Measurements from ENCODE around the gene LDLRAD4.
"Not testable (repeated sequence)": the region's sequence is repeated elsewhere in the genome, so short reads cannot be mapped to it uniquely, and the experiment has no call there.

The LDLRAD4 gene

DNA sequence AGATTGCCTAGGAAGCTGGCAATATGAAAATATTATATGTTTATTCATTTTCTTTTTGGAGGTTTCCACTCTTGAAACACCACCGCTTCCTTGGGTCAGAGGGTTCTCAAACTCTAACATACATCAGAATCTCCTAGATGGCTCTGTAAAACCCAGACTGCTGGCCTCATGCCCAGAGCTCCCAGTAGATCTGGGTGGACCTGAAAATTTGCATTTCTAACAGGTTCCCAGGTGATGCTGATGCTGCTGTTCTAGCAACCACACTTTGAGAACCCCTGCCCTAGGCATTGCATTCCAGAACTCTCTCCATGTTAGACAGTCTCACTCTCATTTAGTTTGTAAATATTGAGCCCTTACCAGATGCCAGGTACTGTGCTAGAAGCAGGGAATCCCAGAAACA is 368.4 kb downstream of the LDLRAD4 start:
- no peak for DNase-seq (ENCODE audit: low read depth, low spot score)

DNA sequence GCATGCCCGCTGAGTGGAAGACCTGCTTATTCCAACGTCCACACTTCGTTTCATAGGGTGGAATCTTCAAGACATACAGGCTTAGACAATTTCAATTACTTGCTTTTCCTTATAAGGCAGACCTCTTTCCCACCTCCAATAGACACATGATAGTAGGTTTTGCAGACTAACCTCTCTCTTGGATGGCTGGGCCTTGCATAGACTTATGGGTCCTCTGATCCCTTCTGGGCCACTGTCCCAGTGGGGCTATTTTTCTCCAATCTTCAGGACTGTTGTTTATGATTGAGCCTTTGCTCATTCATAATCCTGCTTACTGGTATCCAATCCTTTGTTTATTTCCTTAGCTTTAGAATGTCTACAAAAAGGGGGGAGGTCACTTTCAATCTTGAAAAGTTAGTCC is 368.9 kb downstream of the LDLRAD4 start:
- no peak for DNase-seq (ENCODE audit: low read depth, low spot score)

DNA sequence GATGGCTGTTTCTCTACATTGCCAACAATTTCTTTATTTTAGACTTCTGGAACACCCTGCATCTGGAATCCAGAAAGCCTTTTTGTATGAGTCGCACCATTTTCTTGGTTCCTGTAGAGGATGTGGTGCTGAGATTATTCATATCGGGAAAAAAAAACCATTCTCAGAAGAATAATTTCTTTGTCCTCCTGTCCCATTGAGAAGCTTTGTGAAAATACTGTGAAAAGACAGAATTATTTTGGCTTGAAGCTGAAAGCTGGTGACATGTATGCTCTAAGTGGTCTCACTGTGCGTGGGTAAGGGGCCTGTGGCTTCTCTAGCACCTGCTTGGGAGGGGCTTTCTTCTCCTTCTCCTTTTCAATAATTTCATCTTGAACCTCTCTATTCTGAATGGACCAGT is 369.4 kb downstream of the LDLRAD4 start:
- DNase-seq (ENCODE audit: low read depth, low spot score), result no peak

DNA sequence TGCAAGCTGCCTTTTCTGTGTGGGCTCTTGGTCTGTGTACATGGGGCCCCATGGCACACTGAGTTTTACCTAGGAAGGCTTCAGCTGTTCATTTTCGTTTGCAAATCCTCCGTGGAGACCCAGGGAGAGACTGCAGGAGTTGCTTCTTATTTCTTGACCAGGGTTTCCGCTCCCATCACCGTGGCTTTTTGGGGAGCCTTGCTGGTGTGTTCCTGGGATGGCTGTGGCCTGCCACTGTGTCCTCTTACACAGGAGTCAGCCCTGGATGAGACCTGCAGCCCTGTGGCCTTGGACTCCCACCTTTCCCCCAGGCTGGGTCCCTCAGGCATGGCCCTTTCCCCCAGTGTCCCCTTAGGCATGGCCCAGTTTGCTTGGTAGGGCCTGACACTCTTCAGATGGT is 370.8 kb downstream of the LDLRAD4 start:
- no peak for DNase-seq (ENCODE audit: low read depth, low spot score)

DNA sequence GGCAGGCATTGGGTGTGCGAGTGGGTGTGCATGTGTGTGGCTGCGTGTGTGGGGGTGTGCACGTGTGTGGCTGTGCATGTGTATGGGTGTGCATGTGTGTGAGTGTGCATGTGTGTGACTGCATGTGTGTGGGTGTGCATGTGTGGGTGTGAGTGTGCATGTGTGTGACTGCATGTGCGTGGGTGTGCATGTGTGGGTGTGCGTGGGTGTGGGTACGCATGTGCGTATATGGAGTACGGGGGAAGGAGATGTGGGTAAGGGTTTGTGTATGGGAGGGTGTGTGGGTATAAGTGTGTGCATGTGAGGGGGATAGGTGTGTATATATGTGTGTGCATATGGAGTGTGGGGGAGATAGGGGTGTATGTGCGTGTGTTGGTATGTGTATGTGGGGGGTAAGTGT is 371.4 kb downstream of the LDLRAD4 start:
- DNase-seq (ENCODE audit: low read depth, low spot score), result no peak

DNA sequence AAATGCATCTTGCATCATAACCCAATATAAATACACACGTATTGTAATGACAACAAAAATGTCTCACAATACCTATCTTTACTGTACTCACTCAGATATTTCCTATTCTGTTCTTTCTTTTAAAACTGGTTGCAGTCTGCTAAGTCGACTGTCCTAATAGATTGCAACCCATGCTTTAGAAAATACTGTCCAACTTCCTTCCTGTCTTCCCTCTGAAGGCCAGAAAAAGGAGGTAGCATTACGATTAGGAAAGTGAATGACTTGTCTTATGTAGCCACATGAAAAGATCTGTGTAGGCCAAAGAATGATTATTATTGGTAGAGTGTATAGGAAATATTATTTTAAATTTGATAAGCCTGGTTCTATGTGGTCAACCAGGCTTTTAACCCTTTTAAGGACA is 373.7 kb downstream of the LDLRAD4 start:
- no peak for DNase-seq (ENCODE audit: low read depth, low spot score)

DNA sequence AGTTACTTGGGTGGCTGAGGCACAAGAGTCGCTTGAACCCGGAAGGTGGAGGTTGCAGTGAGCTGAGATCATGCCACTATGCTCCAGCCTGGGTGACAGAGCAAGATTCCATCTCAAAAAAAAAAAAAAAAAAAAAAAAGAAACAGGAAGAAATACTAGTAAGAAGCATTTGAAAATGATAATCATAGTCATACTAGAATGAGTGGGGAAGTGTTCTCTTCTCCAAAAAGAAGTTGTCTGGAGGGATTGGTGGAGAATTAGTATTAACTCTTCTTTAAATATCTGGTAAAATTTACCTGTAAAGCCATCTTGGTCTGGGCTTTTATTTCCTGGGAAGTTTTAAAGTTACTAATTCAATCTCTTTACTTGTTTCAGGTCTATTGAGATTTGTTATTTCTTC is 376.0 kb downstream of the LDLRAD4 start:
- DNase-seq (ENCODE audit: low read depth, low spot score), result no peak

DNA sequence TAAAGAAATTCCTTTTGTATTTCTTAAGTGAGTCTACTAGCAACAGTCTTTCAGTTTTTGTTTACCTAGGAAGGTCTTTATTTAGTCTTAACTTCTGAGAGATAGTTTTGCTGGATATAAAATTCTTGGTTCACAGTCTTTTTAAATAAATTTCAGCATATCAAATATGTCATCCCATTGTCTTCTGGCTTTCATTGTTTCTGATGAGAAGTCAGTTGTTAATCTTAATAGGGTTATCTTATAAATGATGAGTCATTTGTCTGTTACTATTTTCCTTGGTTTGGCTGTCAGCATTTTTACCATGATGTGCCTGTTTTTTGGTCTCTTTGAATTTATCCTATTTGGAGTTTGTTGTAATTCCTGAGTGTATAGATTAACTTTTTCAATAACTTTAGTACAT is 378.5 kb downstream of the LDLRAD4 start:
- DNase-seq (ENCODE audit: low read depth, low spot score), result no peak

DNA sequence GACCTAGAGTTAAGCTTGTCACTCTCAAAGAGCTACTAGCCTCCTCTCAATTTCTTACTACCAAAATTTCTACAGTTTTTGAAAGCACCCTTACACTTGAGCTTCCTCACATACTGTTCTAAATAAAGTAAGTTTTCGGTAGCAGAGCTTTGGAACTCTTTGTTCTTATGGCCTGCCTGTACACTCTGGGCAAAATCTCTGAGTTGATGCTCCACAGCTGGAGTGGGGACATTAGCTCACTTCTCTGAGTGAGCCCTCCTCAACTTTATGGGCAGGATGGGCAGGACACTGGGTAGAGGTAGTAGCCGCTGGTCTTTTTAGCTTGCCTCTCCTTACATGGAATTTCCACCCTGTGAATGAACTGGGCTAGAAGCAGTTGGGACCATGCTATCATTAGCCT is 380.0 kb downstream of the LDLRAD4 start:
- no peak for DNase-seq (ENCODE audit: low read depth, low spot score)

DNA sequence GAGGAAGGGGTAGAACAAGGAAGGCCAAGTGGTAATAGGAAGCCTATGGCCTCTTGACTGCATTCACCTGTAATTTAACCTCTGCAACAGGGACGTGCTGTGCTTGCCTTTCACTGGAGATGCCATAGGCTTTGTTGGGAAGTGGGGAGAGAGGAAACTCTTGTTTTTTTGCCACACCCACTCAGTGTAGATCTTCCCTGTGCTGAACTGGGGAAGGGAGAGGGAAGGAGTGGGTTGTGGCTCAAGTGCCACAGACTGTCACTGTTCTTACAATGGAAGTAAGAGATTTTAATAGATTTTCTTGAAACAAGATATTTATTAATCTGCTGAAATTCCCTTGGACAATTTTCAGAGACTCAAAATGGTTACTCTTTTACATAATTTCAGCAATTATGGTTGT is 380.5 kb downstream of the LDLRAD4 start:
- no peak for DNase-seq (ENCODE audit: low read depth, low spot score)

DNA sequence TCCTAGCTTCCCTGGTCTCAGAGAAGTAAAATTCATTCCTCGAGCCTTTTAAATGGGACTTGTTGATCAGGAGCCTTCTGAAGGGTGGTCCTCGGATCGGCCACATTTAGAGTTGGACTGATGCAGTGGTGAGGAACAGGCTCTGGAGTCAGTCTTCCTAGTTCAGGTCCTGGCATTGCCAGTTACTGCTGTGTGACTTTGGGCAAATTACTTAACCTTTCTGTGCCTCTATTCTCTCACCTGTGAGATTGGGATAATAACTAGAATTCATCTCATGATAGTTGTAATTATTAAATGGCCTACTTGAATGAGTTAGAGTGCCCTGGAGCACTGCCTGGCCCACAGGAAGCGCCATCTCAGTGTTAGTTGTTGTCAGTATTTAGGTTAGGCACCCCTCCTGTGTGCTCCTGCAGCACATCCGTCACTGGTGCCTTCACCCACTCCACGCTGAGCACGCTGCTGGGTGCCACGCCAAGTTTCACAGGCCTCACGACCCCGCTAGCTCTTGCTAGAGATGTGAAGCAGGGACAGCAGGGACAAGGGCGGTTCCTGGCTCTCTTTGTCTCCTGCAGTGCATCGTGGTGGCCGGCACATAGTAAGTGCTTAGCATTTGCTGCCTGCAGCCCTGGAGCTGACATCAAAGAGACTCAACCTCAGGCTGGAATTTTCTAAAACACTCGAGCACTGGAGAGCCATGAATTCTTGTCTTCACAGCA is 384.9 kb downstream of the LDLRAD4 start:
- no peak for DNase-seq (ENCODE audit: low read depth, low spot score)

DNA sequence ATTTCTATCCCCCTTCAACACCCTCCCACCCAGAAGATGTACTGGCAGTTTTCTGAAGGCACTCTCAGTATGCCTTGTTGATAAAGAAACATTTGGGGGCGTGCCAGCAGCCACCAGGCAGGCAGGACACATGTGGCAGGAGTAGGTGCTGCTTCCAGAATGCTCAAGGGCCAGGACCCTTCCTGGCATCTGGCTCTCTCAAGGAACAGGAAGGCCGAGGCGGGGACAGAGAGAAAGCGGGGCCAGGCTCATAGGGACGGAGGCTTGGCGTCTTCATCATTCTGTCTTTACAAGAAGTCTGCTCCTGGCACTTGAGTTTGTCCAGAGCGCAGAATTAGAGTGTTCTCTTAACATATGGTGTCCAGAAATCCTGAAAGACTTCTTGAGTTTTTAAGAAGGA is 386.2 kb downstream of the LDLRAD4 start:
- no peak for DNase-seq (ENCODE audit: low read depth, low spot score)

DNA sequence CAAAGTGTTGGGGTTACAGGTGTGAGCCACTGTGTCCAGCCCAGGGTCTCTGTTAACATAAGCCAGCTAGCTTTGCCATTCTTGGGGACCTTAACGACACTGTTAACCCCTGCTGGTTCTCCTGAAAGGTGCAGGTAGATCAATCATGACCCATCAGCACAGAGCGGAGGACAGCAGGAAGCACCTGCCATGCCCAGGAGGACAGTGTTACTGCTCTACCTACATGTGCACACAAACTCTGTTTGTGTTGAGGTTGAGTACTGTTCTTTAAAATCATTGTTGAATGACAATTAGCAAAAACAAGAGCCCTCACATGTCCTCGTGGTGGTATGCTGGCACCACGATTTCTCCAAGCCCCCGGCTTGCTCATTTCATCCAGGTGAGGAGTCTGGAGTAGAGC is 386.9 kb downstream of the LDLRAD4 start:
- DNase-seq (ENCODE audit: low read depth, low spot score), result no peak

DNA sequence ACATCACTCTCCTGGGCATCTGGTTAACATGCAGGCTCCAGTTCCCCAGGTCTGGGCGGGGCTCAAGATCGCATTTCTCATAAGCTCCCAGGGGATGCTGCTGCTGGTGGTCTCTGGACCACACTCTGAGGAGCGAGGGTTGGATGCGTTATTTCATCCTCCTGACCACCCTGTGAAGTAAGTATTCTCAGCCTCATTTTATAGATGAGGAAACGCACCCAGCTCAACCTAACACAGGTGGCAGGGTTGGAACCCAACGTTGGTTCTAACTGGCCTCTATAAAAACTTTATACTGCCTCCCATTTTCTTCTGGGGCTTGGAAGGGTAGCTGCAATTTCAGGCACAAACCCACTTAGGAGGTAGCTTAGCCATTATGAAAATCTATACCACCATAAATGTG is 387.3 kb downstream of the LDLRAD4 start:
- no peak for DNase-seq (ENCODE audit: low read depth, low spot score)

DNA sequence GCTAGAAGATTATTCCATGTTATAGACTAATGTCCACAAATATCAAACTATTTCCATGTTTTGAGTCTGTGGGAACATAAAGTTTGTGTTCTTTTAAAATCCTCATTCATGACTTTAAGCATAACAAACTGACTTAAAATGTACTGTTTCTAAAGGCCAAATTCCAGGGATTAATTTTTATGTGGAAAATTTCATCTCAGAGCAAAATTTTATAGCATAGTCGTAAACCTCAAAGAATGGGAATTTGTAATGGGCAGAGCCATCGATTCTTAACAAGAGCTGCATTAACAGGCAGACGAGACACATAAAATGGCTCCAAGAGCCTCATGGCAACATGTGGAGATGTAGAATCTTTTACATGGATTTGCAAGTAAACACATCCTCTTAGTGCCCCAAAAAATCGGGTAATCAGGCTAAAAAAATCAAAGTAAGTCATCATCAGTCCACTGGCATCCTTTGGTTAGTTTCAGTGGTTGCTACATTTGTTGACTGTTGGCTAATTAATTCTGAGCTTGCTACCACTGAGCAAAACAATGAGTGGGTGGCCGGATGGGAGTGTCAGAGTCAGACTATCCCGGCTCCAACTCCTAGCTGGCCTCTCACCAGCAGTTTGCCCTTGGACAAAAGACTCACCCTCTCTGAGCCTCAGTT is 388.2 kb downstream of the LDLRAD4 start:
- DNase-seq (ENCODE audit: low read depth, low spot score), result no peak

DNA sequence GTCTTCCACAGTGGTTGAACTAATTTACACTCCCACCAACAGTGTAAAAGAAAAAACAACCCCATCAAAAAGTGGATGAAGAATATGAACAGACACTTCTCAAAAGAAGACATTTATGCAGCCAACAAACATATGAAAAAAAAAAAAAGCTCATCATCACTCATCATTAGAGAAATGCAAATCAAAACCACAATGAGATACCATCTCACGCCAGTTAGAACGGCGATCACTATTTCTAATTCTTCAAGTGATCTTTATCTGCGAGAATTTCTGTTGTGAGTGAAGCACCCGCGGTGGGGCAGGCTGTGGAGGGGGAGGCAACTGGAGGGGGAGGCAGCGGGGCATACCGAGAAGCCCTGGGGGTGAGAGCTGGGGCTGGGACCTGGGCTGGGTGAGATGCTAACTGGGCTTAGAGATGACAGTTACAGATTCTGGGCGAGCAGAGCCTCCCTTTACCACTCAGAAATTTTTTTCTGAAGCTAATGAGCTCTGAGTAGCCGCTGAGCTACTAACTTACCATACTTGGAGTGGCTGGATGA is 389.5 kb downstream of the LDLRAD4 start:
- DNase-seq (ENCODE audit: low read depth, low spot score), result not testable (repeated sequence)

DNA sequence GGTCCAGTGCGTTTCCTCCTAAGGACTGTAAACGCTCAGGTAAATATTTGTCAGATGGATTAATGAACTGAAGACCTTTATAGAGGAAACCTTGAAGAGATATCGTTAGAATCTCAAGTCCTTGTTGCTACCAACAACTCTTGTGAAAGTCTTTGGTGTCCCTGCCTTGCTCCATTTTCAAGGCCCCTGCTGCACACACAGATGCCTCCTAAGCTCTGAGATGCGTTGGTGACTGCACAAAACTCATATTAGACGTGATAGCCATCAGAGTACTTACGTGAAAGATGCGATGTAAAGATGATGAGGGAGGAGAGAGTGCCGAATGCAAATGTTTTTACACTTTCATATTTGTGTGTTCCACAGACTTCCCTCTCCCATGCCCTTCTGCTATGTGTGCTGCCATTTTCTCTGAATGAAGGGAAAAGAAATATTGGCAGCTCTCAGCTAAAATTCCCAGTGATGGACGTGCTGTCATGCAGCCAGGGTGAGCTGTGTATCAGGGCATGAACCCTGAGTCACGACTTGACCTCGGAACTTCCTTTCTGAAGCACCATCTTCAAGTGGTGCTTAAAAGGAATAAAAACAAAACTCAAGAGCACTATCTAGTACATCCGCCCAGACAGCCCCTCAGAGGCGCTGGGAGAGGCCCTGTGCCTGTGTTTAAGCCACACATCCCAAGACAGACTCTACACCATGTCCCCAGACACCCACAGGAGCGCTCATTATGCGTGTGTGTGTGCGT is 390.4 kb downstream of the LDLRAD4 start:
- no peak for DNase-seq (ENCODE audit: low read depth, low spot score)

DNA sequence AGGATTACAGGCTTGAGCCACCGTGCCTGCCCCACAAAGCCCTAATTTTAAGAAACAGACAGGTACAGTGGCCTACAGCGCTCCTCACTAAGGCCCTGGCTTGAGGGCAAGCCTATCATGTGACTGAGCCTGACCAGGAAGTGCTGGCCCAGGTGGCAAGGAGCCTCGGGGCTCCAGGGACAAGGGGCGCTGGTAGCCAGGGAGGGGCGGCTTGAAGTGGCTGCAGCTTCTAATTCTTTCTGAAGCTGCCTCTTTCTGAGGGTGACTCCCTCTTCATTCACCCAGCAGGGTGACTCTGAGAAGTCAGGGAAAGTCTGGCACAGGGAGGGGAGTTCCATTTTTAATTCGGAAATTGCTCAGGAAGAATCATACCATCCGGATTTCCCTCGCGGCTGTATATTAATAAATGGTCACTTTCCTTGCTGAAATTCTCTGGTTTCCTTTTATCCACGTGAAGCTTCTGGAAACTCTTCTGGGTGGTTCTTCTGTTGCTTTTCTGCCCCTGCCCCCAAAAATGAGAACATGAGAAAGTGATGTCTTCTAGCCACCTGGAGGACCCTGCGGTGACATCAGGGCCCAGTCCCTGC is 392.1 kb downstream of the LDLRAD4 start:
- DNase-seq (ENCODE audit: low read depth, low spot score), result no peak

DNA sequence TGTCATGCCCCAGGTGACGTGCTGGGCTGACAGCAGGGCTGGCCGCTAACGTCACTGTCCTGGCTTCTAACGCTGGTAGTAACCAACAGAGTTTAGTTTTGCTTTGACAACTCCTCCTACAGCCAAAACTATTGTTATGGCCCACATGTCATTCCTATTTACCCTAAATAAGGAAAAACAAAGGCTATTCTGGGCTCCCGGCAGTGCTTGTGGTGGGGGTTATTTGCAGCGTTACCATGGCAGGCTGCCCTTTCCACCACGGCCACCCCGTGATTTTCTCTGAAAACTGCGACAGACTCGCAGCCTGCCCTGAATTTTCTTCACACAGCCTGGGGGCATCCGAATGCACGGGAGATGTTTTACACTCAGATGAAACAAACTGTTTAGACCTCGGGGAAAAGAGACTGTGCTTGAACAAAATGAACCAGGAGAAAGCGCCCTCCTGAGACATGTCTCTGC is 392.6 kb downstream of the LDLRAD4 start:
- no peak for DNase-seq (ENCODE audit: low read depth, low spot score)

DNA sequence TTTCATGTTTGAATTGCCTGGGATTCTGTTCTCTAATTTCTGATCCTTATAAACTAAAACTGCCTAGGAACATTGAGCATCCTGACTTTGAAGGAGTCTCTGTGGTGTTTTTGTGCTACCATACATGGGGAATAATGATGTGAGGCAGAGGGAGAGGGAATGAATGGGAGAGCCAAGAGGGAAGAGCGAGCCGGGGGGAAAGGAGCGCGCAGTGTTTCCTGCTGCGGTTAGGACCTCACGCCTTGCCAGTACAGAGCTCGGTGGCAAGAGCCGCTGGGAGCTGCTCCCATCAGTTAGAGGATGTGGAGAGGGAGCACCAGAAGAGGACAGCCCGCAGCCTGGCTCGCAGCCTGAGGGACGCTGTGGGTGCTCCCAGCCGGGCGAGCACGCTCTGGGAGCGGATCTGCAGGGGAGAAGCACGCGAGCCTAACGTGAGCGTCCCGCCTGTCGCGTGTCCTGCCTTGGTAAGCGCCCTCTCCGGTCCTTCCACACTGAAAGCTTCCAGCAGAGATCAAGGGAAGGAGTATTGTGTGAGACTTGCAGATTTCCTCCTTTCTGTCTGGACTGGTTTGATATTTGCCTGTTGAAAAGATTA is 393.1 kb downstream of the LDLRAD4 start:
- DNase-seq (ENCODE audit: low read depth, low spot score), result no peak

DNA sequence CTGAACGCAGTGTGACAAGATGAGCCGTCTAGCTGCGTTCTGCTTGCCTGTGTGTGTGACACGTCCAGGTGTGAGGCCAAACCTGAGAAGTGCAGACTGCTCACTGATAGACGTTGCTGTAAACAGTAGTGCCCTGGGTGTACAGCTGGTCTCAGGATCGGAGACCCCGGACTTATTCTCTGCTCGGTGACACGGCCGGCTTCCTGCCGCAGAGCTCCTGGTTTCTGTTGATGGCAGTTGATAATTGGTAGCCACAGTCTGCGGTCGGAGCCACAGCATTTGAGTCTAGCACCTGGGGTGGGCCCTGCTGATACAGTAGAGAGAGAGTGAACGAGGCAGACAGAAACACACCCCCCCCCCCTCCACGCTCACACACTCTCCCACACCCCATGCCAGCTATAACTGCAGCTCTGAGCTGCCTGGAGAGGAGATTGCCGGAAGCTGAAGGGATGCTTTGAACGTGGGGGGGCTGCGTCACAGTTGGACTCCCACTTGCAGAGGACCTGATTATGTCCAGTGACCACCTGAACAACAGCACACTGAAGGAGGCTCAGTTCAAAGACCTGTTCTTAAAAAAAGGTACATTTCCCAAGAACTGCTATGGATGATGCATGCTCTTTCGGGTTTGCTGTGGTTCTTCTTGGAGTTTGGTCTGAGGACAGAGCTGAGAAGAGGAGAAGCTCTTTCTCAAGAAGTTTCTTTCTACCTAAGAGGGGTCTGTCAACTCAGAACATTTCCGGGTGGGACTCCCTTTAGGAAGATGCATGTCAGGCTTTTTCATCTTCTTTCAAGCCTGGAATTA is 393.8 kb downstream of the LDLRAD4 start:
- no peak for DNase-seq (ENCODE audit: low read depth, low spot score)
